Chondrocyte (in vitro differentiated cells): Measurements from ENCODE around the gene MSI1. TPM values are rescaled to one million over a fixed set of nuclear protein-coding genes. Genes with fewer than 3 reads are reported as not detected.

Source experiments
- DNase-seq: peaks from one replicate; pipeline ENCODE4 v3.0.0; 2021; ENCODE audit warnings: mixed read lengths, low spot score
- H3K27ac Mint-ChIP-seq: one replicate; pipeline ENCODE4 v1.8.0; 2021; ENCODE audit warnings: mild to moderate bottlenecking, moderate library complexity, mixed read lengths; ENCODE audit not compliant: unreplicated experiment
- H3K27me3 Mint-ChIP-seq: 2 replicates; pipeline ENCODE4 v1.8.0; 2021; ENCODE audit warnings: low read depth, mixed read lengths
- H3K36me3 Mint-ChIP-seq: 2 replicates; pipeline ENCODE4 v1.8.0; 2021; ENCODE audit warnings: low read depth, mixed read lengths
- H3K4me1 Mint-ChIP-seq: 2 replicates; pipeline ENCODE4 v1.8.0; 2021; ENCODE audit warnings: low read depth, mild to moderate bottlenecking, mixed read lengths
- H3K4me3 Mint-ChIP-seq: one replicate; pipeline ENCODE4 v1.8.0; 2021; ENCODE audit warnings: mild to moderate bottlenecking, moderate library complexity, mixed read lengths; ENCODE audit not compliant: unreplicated experiment
- H3K9me3 Mint-ChIP-seq: 2 replicates; pipeline ENCODE4 v1.8.0; 2021; ENCODE audit warnings: low read depth, mixed read lengths
- CTCF ChIP-seq: fragments of 200-600 bp; sonication (generic); IDR thresholded peaks from 2 replicates; pipeline ENCODE4 v1.5.0; 2021; ENCODE audit warnings: antibody characterized with exemption, mild to moderate bottlenecking, moderate library complexity
- total RNA-seq: library from RNA; stranded (reverse); gene quantifications from 3 replicates; pipeline ENCODE4 v1.2.1, GENCODE V29; 2021

Gene MSI1
- total RNA-seq, 1 donor from 2014 or later: 2.5 TPM

DNA sequence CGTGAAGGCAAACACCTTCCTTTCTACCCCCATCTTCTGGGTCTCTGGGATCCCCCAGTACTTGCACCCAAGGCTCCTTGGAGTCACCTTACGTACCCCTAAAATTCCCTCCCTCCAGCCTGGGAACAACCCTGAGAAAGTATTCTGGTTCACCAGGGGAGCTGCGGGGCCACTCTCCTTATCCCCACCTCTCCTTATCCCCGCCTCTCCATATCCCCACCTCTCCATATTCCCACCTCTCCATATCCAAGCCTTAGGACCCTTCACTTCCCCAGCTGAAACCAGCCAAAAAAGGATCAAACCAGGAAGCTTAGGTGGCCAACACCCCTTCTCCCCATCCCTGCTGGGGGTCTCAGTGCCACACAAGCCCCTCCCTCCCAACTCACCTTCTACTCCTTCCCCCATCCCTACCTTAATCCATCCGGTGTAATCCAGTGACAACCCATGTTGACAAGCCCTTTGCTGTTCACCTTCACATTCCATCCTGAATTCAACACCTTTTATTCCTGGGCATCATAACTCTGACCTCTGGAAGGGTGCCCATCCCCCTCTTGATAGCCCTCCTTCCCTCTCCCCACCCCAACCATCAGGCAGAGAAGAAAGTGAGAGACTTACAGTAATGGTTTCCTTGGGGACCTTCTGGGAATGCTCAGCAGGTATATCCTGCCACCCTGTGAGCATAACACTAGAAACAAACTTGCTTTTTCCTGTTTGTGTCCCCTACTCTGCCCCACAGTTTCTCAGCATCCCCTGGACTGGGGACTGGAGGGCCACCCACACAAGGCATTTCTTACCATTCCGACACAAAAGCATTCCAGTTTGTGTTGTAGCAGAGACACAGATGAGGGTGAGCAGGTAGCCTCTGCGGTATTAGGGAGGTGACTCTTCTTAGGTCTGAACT lies 1.6 kb upstream of the MSI1 start:
- Mint-ChIP-seq H3K36me3 (no peaks in the 10 kb centered on the region), H3K4me1 (peaks cover 13% of the 10 kb centered on the region), H3K9me3 (no peaks in the 10 kb centered on the region), H3K4me3 (peak overlapping the region; percentile 69), H3K27me3 (peaks cover 47% of the 10 kb centered on the region), H3K27ac (no peak overlapping the region)
- TF ChIP-seq CTCF: no peak
- DNase-seq: no peak

DNA sequence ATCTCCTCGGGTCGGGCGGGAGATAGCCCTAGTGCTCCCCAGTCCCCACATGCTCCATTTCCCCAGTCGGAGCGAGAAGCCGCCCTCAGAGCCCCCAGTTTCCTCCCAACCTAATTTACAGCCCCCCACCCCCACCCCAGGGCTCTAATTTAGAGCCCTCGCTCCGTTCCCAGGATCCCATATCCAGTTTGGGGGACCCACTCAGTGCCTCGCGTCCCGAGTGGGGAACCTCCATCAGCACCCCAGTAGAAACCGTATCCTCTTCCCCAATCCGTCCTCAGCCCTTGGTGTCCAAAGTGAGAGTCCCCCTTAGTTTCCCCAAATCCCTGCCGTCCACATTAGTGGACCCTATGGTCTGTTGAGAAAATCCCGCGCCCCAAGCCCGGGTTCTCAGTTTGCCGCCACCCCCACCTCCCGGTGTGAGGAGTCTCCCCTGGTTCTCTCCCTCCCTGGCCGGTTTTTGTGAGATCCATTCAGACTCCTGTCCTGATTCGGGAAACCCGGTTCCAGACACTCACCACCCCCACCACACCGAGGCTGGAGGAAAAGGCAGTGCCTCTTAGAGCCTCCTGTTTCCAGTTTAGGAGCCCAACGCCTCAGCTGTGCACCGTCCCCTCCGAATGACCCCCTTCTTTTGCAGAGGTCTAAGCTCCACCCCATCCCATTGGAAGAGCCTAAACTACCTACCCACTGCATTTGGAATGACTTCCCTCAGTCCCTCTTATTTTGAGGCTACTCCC lies 809 bp upstream of the MSI1 start:
- Mint-ChIP-seq H3K27me3 (peaks cover 41% of the 10 kb centered on the region), H3K36me3 (no peaks in the 10 kb centered on the region), H3K9me3 (no peaks in the 10 kb centered on the region), H3K4me1 (peaks cover 13% of the 10 kb centered on the region), H3K27ac (no peak overlapping the region), H3K4me3 (peak overlapping the region; percentile 69)
- DNase-seq: no peak
- no peak for TF ChIP-seq CTCF

DNA sequence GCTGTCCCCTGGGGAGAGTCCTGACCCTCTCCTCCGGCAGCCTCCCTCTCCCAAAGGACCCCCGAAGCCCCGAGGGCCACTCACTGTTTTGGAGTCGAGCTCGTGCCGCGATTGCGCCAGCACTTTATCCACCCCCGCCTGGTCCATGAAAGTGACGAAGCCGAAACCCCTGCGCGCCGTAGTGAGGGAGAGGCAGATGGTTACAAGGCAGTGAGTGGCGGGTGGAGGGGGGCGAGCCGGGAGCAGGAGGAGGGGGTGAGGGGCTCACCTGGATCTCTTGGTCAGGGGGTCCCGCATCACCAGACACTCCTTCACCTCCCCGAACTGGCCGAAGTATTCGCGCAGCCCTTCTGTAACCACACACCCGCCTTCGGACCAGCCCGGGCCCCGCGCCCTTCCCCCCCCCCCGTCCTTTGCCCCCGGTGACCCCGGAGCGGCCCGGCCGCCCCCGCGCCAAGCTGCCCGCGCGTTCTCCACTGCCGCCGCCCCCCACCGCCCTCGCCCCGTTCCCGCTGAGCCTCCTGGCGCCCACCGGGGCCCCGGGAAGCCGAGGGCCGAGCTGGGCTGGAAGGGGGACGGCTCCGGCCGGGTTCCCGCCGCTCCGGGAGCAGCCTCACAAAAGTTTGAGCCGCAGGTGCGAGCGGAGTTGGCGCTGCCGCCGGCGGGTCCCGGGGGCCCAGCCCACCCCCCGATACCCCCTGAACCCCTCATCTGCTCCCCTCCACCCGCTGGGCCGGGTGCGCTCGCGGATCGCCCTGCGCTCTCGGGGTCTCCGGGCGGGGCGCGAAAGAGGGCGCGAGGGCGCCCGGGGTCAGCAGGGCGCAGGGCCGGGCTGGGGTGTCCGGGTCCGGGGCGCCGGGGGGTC lies 808 bp downstream of the MSI1 start:
- no peaks in the 10 kb centered on the region for H3K9me3 Mint-ChIP-seq
- H3K27me3 Mint-ChIP-seq: peaks cover 39% of the 10 kb centered on the region
- H3K36me3 Mint-ChIP-seq: no peaks in the 10 kb centered on the region
- no peak for DNase-seq
- no peak overlapping the region for H3K27ac Mint-ChIP-seq
- no peak for TF ChIP-seq CTCF
- peaks cover 13% of the 10 kb centered on the region for H3K4me1 Mint-ChIP-seq
- H3K4me3 Mint-ChIP-seq: peak overlapping the region; percentile 55

GRCh38 chr12:120367233-120367923 lies 1.6 kb downstream of the MSI1 start:
- H3K27ac Mint-ChIP-seq: no peak overlapping the region
- TF ChIP-seq CTCF: peak; percentile 74
- no peaks in the 10 kb centered on the region for H3K9me3 Mint-ChIP-seq
- no peaks in the 10 kb centered on the region for H3K36me3 Mint-ChIP-seq
- H3K4me3 Mint-ChIP-seq: peak overlapping the region; percentile 55
- H3K4me1 Mint-ChIP-seq: peaks cover 14% of the 10 kb centered on the region
- no peak for DNase-seq
- peaks cover 33% of the 10 kb centered on the region for H3K27me3 Mint-ChIP-seq
